Liver (tissue), 9 donors: ENCODE data around the gene TRIP13. TPM values are rescaled to one million over a fixed set of nuclear protein-coding genes. Genes with fewer than 3 reads are reported as not detected.

Experiments
- DNase-seq: peaks from one replicate; pipeline ENCODE4 v3.0.0-alpha.2; 2017; ENCODE audit warnings: low spot score
- H3K27ac ChIP-seq, 2 donors: one replicate each; pipeline ENCODE4 v1.7.0; 2013; ENCODE audit warnings: inconsistent platforms in 2 of 2, low read length in 2 of 2, control low read depth in 1 of 2, low read depth in 1 of 2, mild to moderate bottlenecking in 1 of 2
- H3K27me3 ChIP-seq, 4 donors: one replicate each; pipeline versions ENCODE4 v1.6.1 to v1.7.0; 2013; ENCODE audit warnings: low read length in 3 of 4, inconsistent platforms in 1 of 4, mild to moderate bottlenecking in 1 of 4, moderate library complexity in 1 of 4; ENCODE audit not compliant: control insufficient read depth in 4 of 4, insufficient read depth in 4 of 4
- H3K36me3 ChIP-seq, 4 donors: one replicate each; pipeline versions ENCODE4 v1.6.1 to v1.7.0; 2013; ENCODE audit warnings: low read length in 3 of 4, mild to moderate bottlenecking in 3 of 4, low read depth in 1 of 4, moderate library complexity in 1 of 4; ENCODE audit not compliant: control insufficient read depth in 4 of 4, insufficient read depth in 3 of 4
- H3K4me1 ChIP-seq, 4 donors: one replicate each; pipeline versions ENCODE4 v1.6.1 to v1.7.0; 2013; ENCODE audit warnings: low read length in 3 of 4, mild to moderate bottlenecking in 3 of 4, moderate library complexity in 1 of 4; ENCODE audit not compliant: control insufficient read depth in 4 of 4, insufficient read depth in 4 of 4
- H3K4me3 ChIP-seq, 3 donors: one replicate each; pipeline versions ENCODE4 v1.6.1 to v1.7.0; 2013; ENCODE audit warnings: low read length in 3 of 3, control low read depth in 1 of 3, low read depth in 1 of 3, mild to moderate bottlenecking in 1 of 3
- H3K9ac ChIP-seq, 2 donors: one replicate each; pipeline ENCODE4 v1.7.0; 2013; ENCODE audit warnings: low read length in 2 of 2, mild to moderate bottlenecking in 2 of 2, moderate library complexity in 2 of 2, control low read depth in 1 of 2, low read depth in 1 of 2
- H3K9me3 ChIP-seq, 4 donors: one replicate each; pipeline versions ENCODE4 v1.6.1 to v1.7.0; 2013; ENCODE audit warnings: low read length in 3 of 4; ENCODE audit not compliant: control insufficient read depth in 4 of 4
- EGR1 ChIP-seq, 2 donors: IDR thresholded peaks; 2 replicates each; pipeline ENCODE4 v1.6.1; 2016 to 2018; ENCODE audit warnings: antibody characterized with exemption in 2 of 2, low read depth in 2 of 2
- FOXA1 ChIP-seq: IDR thresholded peaks from 2 replicates; pipeline ENCODE4 v1.6.1; 2016; ENCODE audit warnings: antibody characterized with exemption
- HNF4G ChIP-seq: IDR thresholded peaks from 2 replicates; pipeline ENCODE4 v1.6.1; 2016; ENCODE audit warnings: antibody characterized with exemption
- RXRA ChIP-seq, 2 donors: IDR thresholded peaks; 2 replicates each; pipeline ENCODE4 v1.6.1; 2017 to 2018; ENCODE audit warnings: antibody characterized with exemption in 2 of 2, mild to moderate bottlenecking in 1 of 2
- SP1 ChIP-seq: IDR thresholded peaks from 2 replicates; pipeline ENCODE4 v1.6.1; 2018; ENCODE audit warnings: antibody characterized with exemption, mild to moderate bottlenecking
- TAF1 ChIP-seq: conservative IDR thresholded peaks from 2 replicates; pipeline ENCODE4 v1.6.1; 2016; ENCODE audit warnings: antibody characterized with exemption, mild to moderate bottlenecking
- WGBS: extraction: QIAGEN DNeasy Blood & Tissue Kit; methylation state at CpG from one replicate; pipeline ENCODE4 v1.1.7; 2013; 5-methylcytosine and 5-hydroxymethylcytosine counted together
- polyA plus RNA-seq, 2 donors: library from polyadenylated mRNA; stranded (reverse) in 1 of 2; unstranded in 1 of 2; fragments of 200-250 nt in 1 of 2; fragments of >200 nt in 1 of 2; fragmentation: Nextera tagmentation in 1 of 2; extraction: Ambion mirVana in 1 of 2; gene quantifications; one replicate each; pipeline versions ENCODE4 v1.2.1 to v1.2.3, GENCODE V29; 2013 to 2015
- total RNA-seq, 2 donors: library from RNA; depleted of rRNA; stranded (reverse); fragments of >200 nt; gene quantifications; one replicate each; pipeline ENCODE4 v1.2.3, GENCODE V29; 2014
- TF ChIP-seq, protein P1 (sequence below): IDR thresholded peaks from 2 replicates; pipeline ENCODE4 v1.6.1; 2016; ENCODE audit warnings: antibody characterized with exemption
- TF ChIP-seq, protein P2 (sequence below): IDR thresholded peaks from 2 replicates; pipeline ENCODE4 v1.6.1; 2016; ENCODE audit warnings: antibody characterized with exemption, mild to moderate bottlenecking
- TF ChIP-seq, protein P3 (sequence below): fragments of 150-350 bp; IDR thresholded peaks from 2 replicates; pipeline ENCODE4 v1.5.1; 2017; ENCODE audit warnings: improper control_type of control experiment, low read depth, low read length; ENCODE audit not compliant: missing input control
- donor health status: healthy.
- donor health status: healthy.
- donor health status: healthy.
- donor health status: healthy.
- donor health status: healthy.

Gene TRIP13
- total and polyA plus RNA-seq, 4 donors = 0.42 to 12.4 (median 0.84) TPM

DNA sequence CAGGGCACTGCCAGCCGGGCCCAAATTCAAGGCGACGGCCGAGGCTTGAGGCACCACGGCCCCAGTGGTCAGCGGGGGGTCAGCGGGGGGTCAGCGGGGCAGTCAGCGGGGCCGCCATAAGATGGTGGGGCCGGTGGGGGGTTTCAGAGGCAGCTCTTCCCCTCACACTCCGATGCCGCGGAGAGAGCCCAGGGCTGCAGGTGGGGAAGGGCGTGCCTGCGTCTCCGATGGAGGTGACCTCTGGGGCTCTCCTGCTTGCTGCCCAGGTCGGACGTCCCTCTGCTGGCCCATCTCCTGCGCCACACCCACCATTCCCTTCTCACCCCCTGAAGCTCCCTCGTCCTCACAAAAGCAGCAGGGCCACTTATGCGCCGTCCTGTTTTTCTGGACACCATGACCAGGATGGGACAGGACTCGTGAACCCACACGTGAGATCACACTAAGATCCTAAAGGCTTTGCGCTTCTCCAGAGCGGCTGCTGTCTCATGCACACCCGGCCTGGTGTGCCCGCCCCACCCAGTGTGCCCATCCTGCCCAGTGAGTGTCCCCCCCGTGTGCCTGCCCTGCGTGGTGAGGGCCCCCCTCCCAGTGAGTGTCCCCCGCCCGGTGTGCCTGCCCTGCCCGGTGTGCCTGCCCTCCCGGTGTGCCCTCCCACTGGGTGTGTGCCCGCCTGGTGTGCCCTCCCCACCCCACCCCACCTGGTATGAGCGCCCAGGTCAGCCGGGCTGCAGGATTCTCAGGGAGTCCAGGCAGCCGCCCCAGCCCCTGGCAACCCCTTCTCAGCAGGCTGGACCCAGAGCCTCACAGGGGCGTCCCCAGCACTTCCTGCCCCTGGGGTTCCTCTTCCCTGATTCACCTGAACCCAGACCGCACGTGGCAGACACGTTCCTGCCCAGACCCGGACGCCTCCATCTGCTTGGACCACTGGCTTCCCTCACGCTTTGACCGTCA lies 67.2 kb downstream of the TRIP13 start:
- WGBS = 78% methylated on average over 47 of the region's 47 CpGs
- H3K9me3 ChIP-seq = no peaks in the 10 kb centered on the region
- no peaks in the 10 kb centered on the region for H3K36me3 ChIP-seq
- no peaks in the 10 kb centered on the region for H3K27me3 ChIP-seq
- no peak for DNase-seq
- H3K9ac ChIP-seq = no peak overlapping the region
- no peak overlapping the region for H3K4me3 ChIP-seq
- peaks cover 0 to 19% (median 11%) of the 10 kb centered on the region in 4 donors for H3K4me1 ChIP-seq
- TF ChIP-seq FOXA1 (no peak), TAF1 (no peak), SP1 (no peak), HNF4G (no peak)
- TF ChIP-seq, protein P1, sequence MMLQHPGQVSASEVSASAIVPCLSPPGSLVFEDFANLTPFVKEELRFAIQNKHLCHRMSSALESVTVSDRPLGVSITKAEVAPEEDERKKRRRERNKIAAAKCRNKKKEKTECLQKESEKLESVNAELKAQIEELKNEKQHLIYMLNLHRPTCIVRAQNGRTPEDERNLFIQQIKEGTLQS = no peak
- TF ChIP-seq, protein P2, sequence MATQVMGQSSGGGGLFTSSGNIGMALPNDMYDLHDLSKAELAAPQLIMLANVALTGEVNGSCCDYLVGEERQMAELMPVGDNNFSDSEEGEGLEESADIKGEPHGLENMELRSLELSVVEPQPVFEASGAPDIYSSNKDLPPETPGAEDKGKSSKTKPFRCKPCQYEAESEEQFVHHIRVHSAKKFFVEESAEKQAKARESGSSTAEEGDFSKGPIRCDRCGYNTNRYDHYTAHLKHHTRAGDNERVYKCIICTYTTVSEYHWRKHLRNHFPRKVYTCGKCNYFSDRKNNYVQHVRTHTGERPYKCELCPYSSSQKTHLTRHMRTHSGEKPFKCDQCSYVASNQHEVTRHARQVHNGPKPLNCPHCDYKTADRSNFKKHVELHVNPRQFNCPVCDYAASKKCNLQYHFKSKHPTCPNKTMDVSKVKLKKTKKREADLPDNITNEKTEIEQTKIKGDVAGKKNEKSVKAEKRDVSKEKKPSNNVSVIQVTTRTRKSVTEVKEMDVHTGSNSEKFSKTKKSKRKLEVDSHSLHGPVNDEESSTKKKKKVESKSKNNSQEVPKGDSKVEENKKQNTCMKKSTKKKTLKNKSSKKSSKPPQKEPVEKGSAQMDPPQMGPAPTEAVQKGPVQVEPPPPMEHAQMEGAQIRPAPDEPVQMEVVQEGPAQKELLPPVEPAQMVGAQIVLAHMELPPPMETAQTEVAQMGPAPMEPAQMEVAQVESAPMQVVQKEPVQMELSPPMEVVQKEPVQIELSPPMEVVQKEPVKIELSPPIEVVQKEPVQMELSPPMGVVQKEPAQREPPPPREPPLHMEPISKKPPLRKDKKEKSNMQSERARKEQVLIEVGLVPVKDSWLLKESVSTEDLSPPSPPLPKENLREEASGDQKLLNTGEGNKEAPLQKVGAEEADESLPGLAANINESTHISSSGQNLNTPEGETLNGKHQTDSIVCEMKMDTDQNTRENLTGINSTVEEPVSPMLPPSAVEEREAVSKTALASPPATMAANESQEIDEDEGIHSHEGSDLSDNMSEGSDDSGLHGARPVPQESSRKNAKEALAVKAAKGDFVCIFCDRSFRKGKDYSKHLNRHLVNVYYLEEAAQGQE = no peak
- H3K27ac ChIP-seq = peak overlapping the region; percentile 22 to 46

DNA sequence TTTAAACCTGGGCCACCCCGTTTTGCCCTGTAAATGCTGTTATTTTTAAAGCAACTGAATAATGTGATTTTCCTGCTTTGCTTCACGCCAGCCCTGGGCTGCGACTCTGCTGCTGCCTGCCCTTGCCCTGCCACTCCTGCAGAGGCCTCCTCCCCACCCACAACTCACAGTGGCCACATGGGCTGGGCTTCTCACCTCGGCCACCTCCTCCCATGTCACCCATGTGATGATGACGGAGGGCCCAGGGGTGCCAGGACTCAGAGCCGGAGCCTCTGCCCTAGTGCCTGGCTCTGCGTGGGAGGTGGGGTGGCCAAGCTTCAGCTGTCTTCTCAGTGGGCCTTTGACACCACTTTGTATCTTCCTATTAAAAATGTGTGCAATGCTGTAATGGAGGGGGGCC lies 67.9 kb downstream of the TRIP13 start:
- TF ChIP-seq, protein P3, sequence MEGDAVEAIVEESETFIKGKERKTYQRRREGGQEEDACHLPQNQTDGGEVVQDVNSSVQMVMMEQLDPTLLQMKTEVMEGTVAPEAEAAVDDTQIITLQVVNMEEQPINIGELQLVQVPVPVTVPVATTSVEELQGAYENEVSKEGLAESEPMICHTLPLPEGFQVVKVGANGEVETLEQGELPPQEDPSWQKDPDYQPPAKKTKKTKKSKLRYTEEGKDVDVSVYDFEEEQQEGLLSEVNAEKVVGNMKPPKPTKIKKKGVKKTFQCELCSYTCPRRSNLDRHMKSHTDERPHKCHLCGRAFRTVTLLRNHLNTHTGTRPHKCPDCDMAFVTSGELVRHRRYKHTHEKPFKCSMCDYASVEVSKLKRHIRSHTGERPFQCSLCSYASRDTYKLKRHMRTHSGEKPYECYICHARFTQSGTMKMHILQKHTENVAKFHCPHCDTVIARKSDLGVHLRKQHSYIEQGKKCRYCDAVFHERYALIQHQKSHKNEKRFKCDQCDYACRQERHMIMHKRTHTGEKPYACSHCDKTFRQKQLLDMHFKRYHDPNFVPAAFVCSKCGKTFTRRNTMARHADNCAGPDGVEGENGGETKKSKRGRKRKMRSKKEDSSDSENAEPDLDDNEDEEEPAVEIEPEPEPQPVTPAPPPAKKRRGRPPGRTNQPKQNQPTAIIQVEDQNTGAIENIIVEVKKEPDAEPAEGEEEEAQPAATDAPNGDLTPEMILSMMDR = no peak
- TF ChIP-seq EGR1 (IDR thresholded peaks at IDR 0.05; ENCODE audit: low read depth in 2 of 2) (peak in 1 of 2 donors; percentile 61), RXRA (IDR thresholded peaks at IDR 0.05) (peak in 1 of 2 donors; percentile 46)
- no peak overlapping the region for H3K9ac ChIP-seq
- H3K4me3 ChIP-seq = no peak overlapping the region
- peak overlapping the region in 1 of 2 donors; percentile 46 for H3K27ac ChIP-seq
- H3K27me3 ChIP-seq = no peaks in the 10 kb centered on the region
- DNase-seq = peak; percentile 27
- H3K4me1 ChIP-seq = peaks cover 0 to 19% (median 11%) of the 10 kb centered on the region in 4 donors
- WGBS = 69% methylated on average over 7 of the region's 7 CpGs
- H3K36me3 ChIP-seq = no peaks in the 10 kb centered on the region
- H3K9me3 ChIP-seq = no peaks in the 10 kb centered on the region
